Keratinocyte (primary cell): ENCODE results near the gene MASTL. TPM values are rescaled to one million over a fixed set of nuclear protein-coding genes. Genes with fewer than 3 reads are reported as not detected.

Experiments
- DNase-seq: peaks from one replicate; pipeline ENCODE4 v3.0.0-alpha.2; 2011; ENCODE audit warnings: low read depth, missing footprints, low spot score
- FAIRE-seq: peaks from 2 replicates; lab custom pipeline; 2011; peaks lifted over from hg19 to GRCh38; lab: Jason Lieb, UNC
- H2AFZ ChIP-seq: 2 replicates; pipeline ENCODE4 v1.6.0; 2012; ENCODE audit warnings: low read length, control low read depth, inconsistent platforms; ENCODE audit not compliant: control insufficient read depth
- H3K27ac ChIP-seq: 2 replicates; pipeline ENCODE4 v1.5.1; 2011; ENCODE audit warnings: low read length; ENCODE audit not compliant: control insufficient read depth, insufficient read depth
- H3K27me3 ChIP-seq: 3 replicates; pipeline ENCODE4 v1.6.0; 2011; ENCODE audit warnings: low read length; ENCODE audit not compliant: control insufficient read depth, insufficient read depth; ENCODE audit errors: extremely low read depth
- H3K36me3 ChIP-seq, 2 experiments: 2 replicates in 1 of 2; 3 replicates in 1 of 2; pipeline ENCODE4 v1.5.1; 2011; ENCODE audit warnings: low read length in 2 of 2, mild to moderate bottlenecking in 1 of 2; ENCODE audit not compliant: control insufficient read depth in 2 of 2, insufficient read depth in 2 of 2; ENCODE audit errors: extremely low read depth in 1 of 2
- H3K4me1 ChIP-seq: 3 replicates; pipeline ENCODE4 v1.5.1; 2011; ENCODE audit warnings: low read length; ENCODE audit not compliant: control insufficient read depth, insufficient read depth; ENCODE audit errors: extremely low read depth
- H3K4me2 ChIP-seq: 3 replicates; pipeline ENCODE4 v1.6.0; 2011; ENCODE audit warnings: low read depth, low read length; ENCODE audit not compliant: control insufficient read depth, insufficient read depth; ENCODE audit errors: extremely low read depth
- H3K4me3 ChIP-seq, 3 experiments: fragments of 200-600 bp in 1 of 3; sonication (generic) in 1 of 3; 2 replicates in 2 of 3; 3 replicates in 1 of 3; pipeline ENCODE4 v1.5.1; 2011 to 2016; ENCODE audit warnings: low read length in 3 of 3, mild to moderate bottlenecking in 3 of 3, control low read depth in 2 of 3, inconsistent platforms in 1 of 3, low read depth in 1 of 3, mixed read lengths in 1 of 3, mixed run types in 1 of 3, moderate library complexity in 1 of 3; ENCODE audit not compliant: control insufficient read depth in 2 of 3, insufficient read depth in 2 of 3; ENCODE audit errors: extremely low read depth in 1 of 3
- H3K79me2 ChIP-seq: 2 replicates; pipeline ENCODE4 v1.6.0; 2012; ENCODE audit warnings: low read length; ENCODE audit not compliant: control insufficient read depth, insufficient read depth
- H3K9ac ChIP-seq: 3 replicates; pipeline ENCODE4 v1.6.0; 2011; ENCODE audit warnings: low read length; ENCODE audit not compliant: control insufficient read depth, insufficient read depth; ENCODE audit errors: extremely low read depth
- H3K9me1 ChIP-seq: 3 replicates; pipeline ENCODE4 v1.6.0; 2011; ENCODE audit warnings: low read length; ENCODE audit not compliant: control insufficient read depth, insufficient read depth; ENCODE audit errors: extremely low read depth
- H3K9me3 ChIP-seq: 2 replicates; pipeline ENCODE4 v1.5.1; 2012; ENCODE audit warnings: low read depth, low read length; ENCODE audit not compliant: control insufficient read depth
- H4K20me1 ChIP-seq: 3 replicates; pipeline ENCODE4 v1.6.0; 2011; ENCODE audit warnings: low read length; ENCODE audit not compliant: control insufficient read depth, insufficient read depth; ENCODE audit errors: extremely low read depth
- EZH2 ChIP-seq: IDR thresholded peaks from one replicate; pipeline ENCODE4 v1.6.1; 2012; ENCODE audit warnings: inconsistent platforms, mild to moderate bottlenecking, low read length, moderate library complexity
- dilution Hi-C: fragments of 300-500 bp; cut with MboI; formaldehyde crosslinking; loops from one replicate; pipeline ENCODE4 v1.7.0; 2020; ENCODE audit warnings: low sequenced_read_pairs; ENCODE audit not compliant: extremely low pct_ligation_motif_present
- polyA plus RNA-seq, 5 experiments: library from polyadenylated mRNA; depleted of rRNA in 3 of 5; stranded (reverse) in 3 of 5; stranded (forward) in 1 of 5; unstranded in 1 of 5; fragments of >200 nt; gene quantifications; 1 replicate in 1 of 5; 2 replicates in 3 of 5; 3 replicates in 1 of 5; pipeline versions ENCODE4 v1.2.1 to v1.2.3, GENCODE V29; 2011 to 2012; ENCODE audit warnings: missing spikeins in 2 of 5, low read depth in 1 of 5, low replicate concordance in 1 of 5
- TF ChIP-seq, protein P1 (sequence below), 3 experiments: IDR thresholded peaks in 1 of 3; conservative IDR thresholded peaks in 1 of 3; optimal IDR thresholded peaks in 1 of 3; 2 replicates in 2 of 3; 3 replicates in 1 of 3; pipeline versions ENCODE3 to v1.5.1; 2011; ENCODE audit warnings: low read length in 3 of 3, mild to moderate bottlenecking in 3 of 3, moderate library complexity in 2 of 3, control low read depth in 1 of 3, inconsistent platforms in 1 of 3; ENCODE audit not compliant: insufficient read depth in 2 of 3; ENCODE audit errors: extremely low read depth in 1 of 3

The MASTL gene
- polyA plus RNA-seq, 1 donor (not counting 4 experiments of a cell fraction or from before 2014, with no cell fraction given) = 13.6 TPM

DNA sequence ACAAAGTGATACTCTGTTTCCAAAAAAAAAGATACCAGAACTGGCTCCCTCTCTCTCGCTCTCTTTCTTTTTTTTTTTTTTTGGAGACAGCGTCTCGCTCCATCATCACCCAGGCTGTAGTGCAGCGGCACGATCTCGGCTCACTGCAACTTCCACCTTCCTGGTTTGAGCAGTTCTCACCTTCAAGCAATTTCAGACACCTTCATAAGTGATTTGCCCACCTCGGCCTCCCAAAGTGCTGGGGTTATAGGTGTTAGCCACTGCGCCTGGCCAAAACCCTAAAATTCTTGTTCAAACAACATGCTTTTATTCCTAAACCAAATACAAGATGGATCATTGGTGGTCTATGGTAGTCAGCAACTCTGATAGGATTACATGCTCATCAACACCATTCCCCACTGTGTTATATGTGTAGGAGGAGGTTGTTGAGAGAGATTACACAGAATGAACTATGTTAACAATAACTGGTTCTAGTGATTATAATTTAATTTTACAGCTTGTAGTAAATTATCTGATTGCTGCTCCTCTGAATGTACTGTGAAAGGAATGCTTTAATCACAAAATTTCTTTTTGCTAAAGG, 69.9 kb downstream of the MASTL start:
- Histone ChIP-seq H3K79me2 (no peaks in the 10 kb centered on the region), H3K4me2 (no peak overlapping the region), H3K36me3 (no peaks in the 10 kb centered on the region), H3K27me3 (no peaks in the 10 kb centered on the region), H3K4me1 (no peaks in the 10 kb centered on the region), H3K4me3 (no peak overlapping the region), H2AFZ (no peak overlapping the region), H3K9me1 (no peaks in the 10 kb centered on the region), H4K20me1 (no peaks in the 10 kb centered on the region), H3K9ac (no peak overlapping the region), H3K27ac (no peak overlapping the region), H3K9me3 (no peaks in the 10 kb centered on the region)
- dilution Hi-C loops = no loop called here
- TF ChIP-seq EZH2 = no peak
- TF ChIP-seq, protein P1, sequence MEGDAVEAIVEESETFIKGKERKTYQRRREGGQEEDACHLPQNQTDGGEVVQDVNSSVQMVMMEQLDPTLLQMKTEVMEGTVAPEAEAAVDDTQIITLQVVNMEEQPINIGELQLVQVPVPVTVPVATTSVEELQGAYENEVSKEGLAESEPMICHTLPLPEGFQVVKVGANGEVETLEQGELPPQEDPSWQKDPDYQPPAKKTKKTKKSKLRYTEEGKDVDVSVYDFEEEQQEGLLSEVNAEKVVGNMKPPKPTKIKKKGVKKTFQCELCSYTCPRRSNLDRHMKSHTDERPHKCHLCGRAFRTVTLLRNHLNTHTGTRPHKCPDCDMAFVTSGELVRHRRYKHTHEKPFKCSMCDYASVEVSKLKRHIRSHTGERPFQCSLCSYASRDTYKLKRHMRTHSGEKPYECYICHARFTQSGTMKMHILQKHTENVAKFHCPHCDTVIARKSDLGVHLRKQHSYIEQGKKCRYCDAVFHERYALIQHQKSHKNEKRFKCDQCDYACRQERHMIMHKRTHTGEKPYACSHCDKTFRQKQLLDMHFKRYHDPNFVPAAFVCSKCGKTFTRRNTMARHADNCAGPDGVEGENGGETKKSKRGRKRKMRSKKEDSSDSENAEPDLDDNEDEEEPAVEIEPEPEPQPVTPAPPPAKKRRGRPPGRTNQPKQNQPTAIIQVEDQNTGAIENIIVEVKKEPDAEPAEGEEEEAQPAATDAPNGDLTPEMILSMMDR (optimal IDR thresholded peaks at IDR 0.05 in 1 of 3, IDR thresholded peaks at IDR 0.05 in 1 of 3, conservative IDR thresholded peaks at IDR 0.05 in 1 of 3; ENCODE audit: extremely low read depth in 1 of 3, insufficient read depth in 2 of 3, low read length in 3 of 3) = no peak
- no peak for DNase-seq
- no peak for FAIRE-seq

DNA sequence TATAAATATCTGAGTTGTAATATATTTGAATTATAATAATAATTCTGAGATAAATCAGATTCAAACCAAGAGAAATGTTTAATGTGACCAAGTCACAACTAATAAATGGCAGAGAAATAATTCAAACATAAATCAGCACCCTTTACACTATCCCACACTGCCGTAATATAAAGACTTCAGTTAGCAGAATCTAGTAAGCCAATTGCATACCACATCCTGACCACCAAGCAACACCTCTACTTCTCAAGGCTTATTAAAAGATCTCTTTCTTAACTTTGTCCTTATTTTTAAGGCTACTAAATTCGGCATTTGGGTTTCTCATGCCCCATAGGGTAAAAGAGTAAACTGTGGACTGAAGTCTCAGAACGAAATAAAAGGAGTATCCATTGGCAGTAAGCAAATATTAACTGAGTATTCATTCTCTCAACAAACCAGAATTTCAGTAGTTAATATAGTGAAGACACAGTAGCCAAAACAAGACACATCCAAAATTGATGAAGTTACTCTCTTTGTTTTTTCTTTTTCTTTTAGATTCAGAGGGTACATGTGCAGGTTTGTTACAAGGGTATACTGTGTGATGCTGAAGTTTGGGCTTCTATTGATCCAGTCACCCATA, 70.6 kb downstream of the MASTL start:
- no peaks in the 10 kb centered on the region for H3K79me2 ChIP-seq
- no peaks in the 10 kb centered on the region for H3K9me3 ChIP-seq
- FAIRE-seq = no peak
- dilution Hi-C loops = no loop called here
- H3K4me2 ChIP-seq = no peak overlapping the region
- no peak overlapping the region for H3K9ac ChIP-seq
- H4K20me1 ChIP-seq = no peaks in the 10 kb centered on the region
- no peak for DNase-seq
- no peaks in the 10 kb centered on the region for H3K9me1 ChIP-seq
- TF ChIP-seq EZH2 = no peak
- no peaks in the 10 kb centered on the region for H3K36me3 ChIP-seq
- H3K27ac ChIP-seq = no peak overlapping the region
- no peak overlapping the region for H2AFZ ChIP-seq
- H3K27me3 ChIP-seq = no peaks in the 10 kb centered on the region
- no peak overlapping the region for H3K4me3 ChIP-seq
- H3K4me1 ChIP-seq = no peaks in the 10 kb centered on the region
